NB4 (cell line): ENCODE data around the gene PGM1.
"Not testable (repeated sequence)": the region's sequence is repeated elsewhere in the genome, so short reads cannot be mapped to it uniquely, and the experiment has no call there.

Source experiments
- MYC ChIP-seq: IDR thresholded peaks from 2 replicates; pipeline ENCODE4 v1.6.1; 2011; ENCODE audit warnings: low read depth, low read length
- POLR2A ChIP-seq: IDR thresholded peaks from 2 replicates; pipeline ENCODE4 v1.6.1; 2011; ENCODE audit warnings: mild to moderate bottlenecking; ENCODE audit not compliant: insufficient read length; ENCODE audit errors: extremely low read depth
- TF ChIP-seq, protein P1 (sequence below): IDR thresholded peaks from one replicate; pipeline ENCODE4 v1.5.1; 2012; ENCODE audit warnings: low read depth, low read length

DNA sequence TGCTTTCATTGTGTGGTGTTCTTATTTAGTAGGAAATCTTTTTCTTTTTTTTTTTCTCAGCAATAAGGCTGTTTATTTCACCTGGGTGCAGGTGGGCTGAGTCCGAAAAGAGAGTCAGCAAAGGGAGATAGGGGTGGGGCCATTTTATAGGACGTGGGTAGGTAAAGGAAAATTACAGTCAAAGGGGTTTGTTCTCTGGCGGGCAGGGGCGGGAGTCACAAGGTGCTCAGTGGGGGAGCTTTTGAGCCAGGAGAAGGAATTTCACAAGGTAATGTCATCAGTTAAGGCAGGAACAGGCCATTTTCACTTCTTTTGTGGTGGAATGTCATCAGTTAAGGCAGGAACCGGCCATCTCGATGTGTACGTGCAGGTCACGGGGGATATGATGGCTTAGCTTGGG lies 20.5 kb upstream of the PGM1 start:
- not testable (repeated sequence) for TF ChIP-seq MYC, POLR2A
- TF ChIP-seq, protein P1, sequence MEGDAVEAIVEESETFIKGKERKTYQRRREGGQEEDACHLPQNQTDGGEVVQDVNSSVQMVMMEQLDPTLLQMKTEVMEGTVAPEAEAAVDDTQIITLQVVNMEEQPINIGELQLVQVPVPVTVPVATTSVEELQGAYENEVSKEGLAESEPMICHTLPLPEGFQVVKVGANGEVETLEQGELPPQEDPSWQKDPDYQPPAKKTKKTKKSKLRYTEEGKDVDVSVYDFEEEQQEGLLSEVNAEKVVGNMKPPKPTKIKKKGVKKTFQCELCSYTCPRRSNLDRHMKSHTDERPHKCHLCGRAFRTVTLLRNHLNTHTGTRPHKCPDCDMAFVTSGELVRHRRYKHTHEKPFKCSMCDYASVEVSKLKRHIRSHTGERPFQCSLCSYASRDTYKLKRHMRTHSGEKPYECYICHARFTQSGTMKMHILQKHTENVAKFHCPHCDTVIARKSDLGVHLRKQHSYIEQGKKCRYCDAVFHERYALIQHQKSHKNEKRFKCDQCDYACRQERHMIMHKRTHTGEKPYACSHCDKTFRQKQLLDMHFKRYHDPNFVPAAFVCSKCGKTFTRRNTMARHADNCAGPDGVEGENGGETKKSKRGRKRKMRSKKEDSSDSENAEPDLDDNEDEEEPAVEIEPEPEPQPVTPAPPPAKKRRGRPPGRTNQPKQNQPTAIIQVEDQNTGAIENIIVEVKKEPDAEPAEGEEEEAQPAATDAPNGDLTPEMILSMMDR: not testable (repeated sequence)
